ENCODE measurements around the gene CRYBG3. TPM values are rescaled to one million over a fixed set of nuclear protein-coding genes. Genes with fewer than 3 reads are reported as not detected.

The CRYBG3 gene
- total RNA-seq, 1 donor from 2014 or later: 13.4 TPM

- H3K4me3 ChIP-seq (ENCODE audit: low read depth, low read length): no peak overlapping the region
- DNase-seq (ENCODE audit: low read depth): no peak
- H3K36me3 ChIP-seq (ENCODE audit: control insufficient read depth, insufficient read depth, low read length): no peaks in the 10 kb centered on the region
- peaks cover 2% of the 10 kb centered on the region for H3K27me3 ChIP-seq (ENCODE audit: control insufficient read depth, insufficient read depth, low read length)
- no peak for TF ChIP-seq CTCF (IDR thresholded peaks at IDR 0.05; ENCODE audit: insufficient read depth, low read length, severe bottlenecking)
- FAIRE-seq: no peak
Observed at GRCh38 chr3:97990624-97991292, 168.9 kb downstream of the CRYBG3 start.

GRCh38 chr3:97991293-97991682 is 169.5 kb downstream of the CRYBG3 start:
- Histone ChIP-seq H3K27me3 (ENCODE audit: control insufficient read depth, insufficient read depth, low read length) (peaks cover 2% of the 10 kb centered on the region), H3K36me3 (ENCODE audit: control insufficient read depth, insufficient read depth, low read length) (no peaks in the 10 kb centered on the region), H3K4me3 (ENCODE audit: low read depth, low read length) (no peak overlapping the region)
- FAIRE-seq: no peak
- no peak for TF ChIP-seq CTCF (IDR thresholded peaks at IDR 0.05; ENCODE audit: insufficient read depth, low read length, severe bottlenecking)
- DNase-seq (ENCODE audit: low read depth): no peak

GRCh38 chr3:97992547-97993173 is 170.8 kb downstream of the CRYBG3 start:
- Histone ChIP-seq H3K27me3 (ENCODE audit: control insufficient read depth, insufficient read depth, low read length) (peaks cover 2% of the 10 kb centered on the region), H3K36me3 (ENCODE audit: control insufficient read depth, insufficient read depth, low read length) (no peaks in the 10 kb centered on the region), H3K4me3 (ENCODE audit: low read depth, low read length) (no peak overlapping the region)
- DNase-seq (ENCODE audit: low read depth) (no peak), FAIRE-seq (no peak)
- no peak for TF ChIP-seq CTCF (IDR thresholded peaks at IDR 0.05; ENCODE audit: insufficient read depth, low read length, severe bottlenecking)

GRCh38 chr3:97993526-97993925 is 171.7 kb downstream of the CRYBG3 start:
- FAIRE-seq: no peak
- no peak overlapping the region for H3K4me3 ChIP-seq (ENCODE audit: low read depth, low read length)
- no peak for TF ChIP-seq CTCF (IDR thresholded peaks at IDR 0.05; ENCODE audit: insufficient read depth, low read length, severe bottlenecking)
- peaks cover 2% of the 10 kb centered on the region for H3K27me3 ChIP-seq (ENCODE audit: control insufficient read depth, insufficient read depth, low read length)
- H3K36me3 ChIP-seq (ENCODE audit: control insufficient read depth, insufficient read depth, low read length): no peaks in the 10 kb centered on the region
- no peak for DNase-seq (ENCODE audit: low read depth)

- peaks cover 2% of the 10 kb centered on the region for H3K27me3 ChIP-seq (ENCODE audit: control insufficient read depth, insufficient read depth, low read length)
- DNase-seq (ENCODE audit: low read depth) (no peak), FAIRE-seq (no peak)
- no peak for TF ChIP-seq CTCF (IDR thresholded peaks at IDR 0.05; ENCODE audit: insufficient read depth, low read length, severe bottlenecking)
- no peaks in the 10 kb centered on the region for H3K36me3 ChIP-seq (ENCODE audit: control insufficient read depth, insufficient read depth, low read length)
- no peak overlapping the region for H3K4me3 ChIP-seq (ENCODE audit: low read depth, low read length)
Observed at GRCh38 chr3:97994328-97994945, 172.6 kb downstream of the CRYBG3 start.

Other genes with a start within 250 kb of the CRYBG3 start
- 2.6 and 3.6 TPM in 2 replicates for gene ARL6, start 57.3 kb upstream of the CRYBG3 start, total RNA-seq
- 36.4 and 40.3 TPM in 2 replicates for gene RIOX2, start 150.4 kb downstream of the CRYBG3 start, total RNA-seq
- not detected in 2 replicates for gene GABRR3, start 213.3 kb downstream of the CRYBG3 start, total RNA-seq

Data from bronchial epithelial cell (primary cell).